ENCODE data around the gene RAD51B. TPM values are rescaled to one million over a fixed set of nuclear protein-coding genes. Genes with fewer than 3 reads are reported as not detected.

Gene RAD51B
- total and polyA plus RNA-seq, 4 donors, result 2.5 to 95.0 (median 9.6) TPM

DNA sequence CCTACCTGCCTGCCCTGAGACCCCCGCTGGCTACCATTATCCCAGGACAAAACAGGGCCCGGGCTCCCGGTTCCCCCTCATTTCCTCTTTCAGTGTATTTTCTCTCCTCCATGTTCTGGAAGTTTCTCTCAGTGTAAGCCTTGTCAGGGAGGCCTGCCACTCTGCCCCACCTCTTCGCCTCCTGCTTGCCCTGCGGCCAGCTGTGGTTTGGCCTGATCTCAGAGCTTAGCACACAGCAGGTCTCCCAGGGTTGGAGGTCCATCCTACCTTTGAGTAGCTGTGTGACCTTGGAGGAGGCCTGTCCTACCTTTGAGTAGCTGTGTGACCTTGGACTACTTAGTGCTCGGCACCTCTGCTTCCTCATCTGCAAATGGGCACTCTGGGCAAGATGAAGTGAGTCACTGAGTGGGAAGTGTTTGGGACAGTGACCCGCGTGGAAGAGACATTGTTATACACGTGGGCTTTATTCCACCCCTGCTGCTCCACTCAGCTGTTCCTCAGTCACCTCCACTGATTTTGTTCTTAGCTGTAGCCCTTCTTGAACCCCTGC is 760.6 kb downstream of the RAD51B start:
- H3K36me3 ChIP-seq (ENCODE audit: control insufficient read depth in 4 of 4, insufficient read depth in 4 of 4, low read length in 4 of 4), result no peaks in the 10 kb centered on the region
- no peaks in the 10 kb centered on the region for H3K27me3 ChIP-seq (ENCODE audit: control insufficient read depth in 3 of 3, insufficient read depth in 3 of 3, low read length in 2 of 3)
- H3K4me3 ChIP-seq, result no peak overlapping the region
- H3K9me3 ChIP-seq (ENCODE audit: control insufficient read depth in 4 of 4, insufficient read depth in 3 of 4, low read length in 3 of 4), result no peaks in the 10 kb centered on the region
- H3K9ac ChIP-seq (ENCODE audit: insufficient read depth in 1 of 2, low read length in 2 of 2), result no peak overlapping the region
- ATAC-seq (ENCODE audit: insufficient read depth, low FRiP score) (no peak), DNase-seq (no peak)
- H3K4me1 ChIP-seq (ENCODE audit: control insufficient read depth in 5 of 5, insufficient read depth in 5 of 5, low read length in 5 of 5), result peaks cover 0 to 15% (median 7%) of the 10 kb centered on the region in 5 donors
- 84 to 85% methylated on average over 9 of the region's 9 CpGs for WGBS, 2 donors
- H3K27ac ChIP-seq (ENCODE audit: low read depth in 1 of 2, low read length in 1 of 2), result no peak overlapping the region
- TF ChIP-seq, protein P1, sequence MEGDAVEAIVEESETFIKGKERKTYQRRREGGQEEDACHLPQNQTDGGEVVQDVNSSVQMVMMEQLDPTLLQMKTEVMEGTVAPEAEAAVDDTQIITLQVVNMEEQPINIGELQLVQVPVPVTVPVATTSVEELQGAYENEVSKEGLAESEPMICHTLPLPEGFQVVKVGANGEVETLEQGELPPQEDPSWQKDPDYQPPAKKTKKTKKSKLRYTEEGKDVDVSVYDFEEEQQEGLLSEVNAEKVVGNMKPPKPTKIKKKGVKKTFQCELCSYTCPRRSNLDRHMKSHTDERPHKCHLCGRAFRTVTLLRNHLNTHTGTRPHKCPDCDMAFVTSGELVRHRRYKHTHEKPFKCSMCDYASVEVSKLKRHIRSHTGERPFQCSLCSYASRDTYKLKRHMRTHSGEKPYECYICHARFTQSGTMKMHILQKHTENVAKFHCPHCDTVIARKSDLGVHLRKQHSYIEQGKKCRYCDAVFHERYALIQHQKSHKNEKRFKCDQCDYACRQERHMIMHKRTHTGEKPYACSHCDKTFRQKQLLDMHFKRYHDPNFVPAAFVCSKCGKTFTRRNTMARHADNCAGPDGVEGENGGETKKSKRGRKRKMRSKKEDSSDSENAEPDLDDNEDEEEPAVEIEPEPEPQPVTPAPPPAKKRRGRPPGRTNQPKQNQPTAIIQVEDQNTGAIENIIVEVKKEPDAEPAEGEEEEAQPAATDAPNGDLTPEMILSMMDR (IDR thresholded peaks at IDR 0.05; ENCODE audit: control extremely low read depth, extremely low read depth), result no peak

DNA sequence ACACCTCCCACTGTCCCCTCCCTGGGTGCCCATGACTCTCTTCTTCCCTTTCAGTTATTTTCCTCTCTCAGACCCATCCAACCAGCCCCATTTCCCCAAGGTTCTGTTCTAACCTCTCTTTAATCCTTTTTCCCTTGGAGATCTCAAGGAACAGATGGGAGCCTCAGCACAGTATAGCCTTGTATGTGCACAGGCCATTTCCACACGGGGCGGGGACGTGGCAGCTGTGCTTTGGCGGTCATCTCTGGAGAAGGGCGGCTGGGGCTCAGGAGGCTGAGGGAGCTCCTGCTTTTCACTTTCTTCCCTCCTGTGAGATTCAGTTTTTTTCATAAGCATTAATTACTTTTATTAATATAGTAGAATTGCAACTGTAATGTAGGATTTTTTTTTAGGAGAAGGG is 761.1 kb downstream of the RAD51B start:
- Histone ChIP-seq H3K9me3 (ENCODE audit: control insufficient read depth in 4 of 4, insufficient read depth in 3 of 4, low read length in 3 of 4) (no peaks in the 10 kb centered on the region), H3K27me3 (ENCODE audit: control insufficient read depth in 3 of 3, insufficient read depth in 3 of 3, low read length in 2 of 3) (no peaks in the 10 kb centered on the region), H3K27ac (ENCODE audit: low read depth in 1 of 2, low read length in 1 of 2) (no peak overlapping the region), H3K4me1 (ENCODE audit: control insufficient read depth in 5 of 5, insufficient read depth in 5 of 5, low read length in 5 of 5) (peaks cover 0 to 12% (median 4%) of the 10 kb centered on the region in 5 donors), H3K4me3 (no peak overlapping the region), H3K36me3 (ENCODE audit: control insufficient read depth in 4 of 4, insufficient read depth in 4 of 4, low read length in 4 of 4) (no peaks in the 10 kb centered on the region), H3K9ac (ENCODE audit: insufficient read depth in 1 of 2, low read length in 2 of 2) (no peak overlapping the region)
- DNase-seq (peak in 1 of 3 donors; percentile 55), ATAC-seq (ENCODE audit: insufficient read depth, low FRiP score) (no peak)
- 89 to 93% methylated on average over 5 of the region's 5 CpGs for WGBS, 2 donors
- TF ChIP-seq, protein P1 (IDR thresholded peaks at IDR 0.05; ENCODE audit: control extremely low read depth, extremely low read depth), result no peak

DNA sequence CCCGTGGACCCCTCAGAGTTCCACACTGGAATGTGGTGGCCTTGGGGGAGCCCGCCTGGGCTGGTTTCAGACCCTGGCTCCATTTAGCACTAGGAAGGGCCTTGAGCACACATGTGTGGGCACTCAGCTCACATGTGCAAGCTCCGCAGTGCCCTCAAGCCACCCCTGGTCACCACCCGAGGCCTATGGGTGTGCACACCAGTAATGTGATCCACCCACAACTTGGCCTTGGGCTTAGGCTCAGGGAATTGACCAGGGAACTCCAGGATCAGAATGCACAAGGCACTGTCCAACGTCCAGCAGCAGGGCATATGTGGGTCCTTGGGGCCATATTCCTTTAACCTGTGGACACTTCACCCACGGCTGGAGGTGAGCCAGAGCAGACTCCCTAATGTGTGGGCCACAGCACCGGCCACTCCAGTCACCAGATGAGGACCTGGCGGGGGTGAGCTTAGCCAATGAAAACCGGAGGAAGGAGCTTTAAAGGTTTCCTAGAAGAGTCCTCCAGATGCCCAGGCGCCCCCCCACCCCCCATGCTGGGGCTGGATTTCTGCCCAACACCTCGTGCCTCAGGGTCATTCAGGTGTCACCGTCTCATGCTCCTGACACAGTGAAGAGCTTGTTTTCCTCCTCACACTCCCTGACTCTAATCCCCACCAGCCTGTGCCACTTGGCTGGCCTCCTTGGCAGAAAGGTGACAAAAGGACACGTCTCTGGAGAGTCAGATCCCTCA is 764.1 kb downstream of the RAD51B start:
- TF ChIP-seq, protein P1 (IDR thresholded peaks at IDR 0.05; ENCODE audit: control extremely low read depth, extremely low read depth), result no peak
- Histone ChIP-seq H3K36me3 (ENCODE audit: control insufficient read depth in 4 of 4, insufficient read depth in 4 of 4, low read length in 4 of 4) (no peaks in the 10 kb centered on the region), H3K4me3 (no peak overlapping the region), H3K4me1 (ENCODE audit: control insufficient read depth in 5 of 5, insufficient read depth in 5 of 5, low read length in 5 of 5) (peaks cover 0 to 33% (median 5%) of the 10 kb centered on the region in 5 donors), H3K27ac (ENCODE audit: low read depth in 1 of 2, low read length in 1 of 2) (no peak overlapping the region), H3K9ac (ENCODE audit: insufficient read depth in 1 of 2, low read length in 2 of 2) (no peak overlapping the region), H3K9me3 (ENCODE audit: control insufficient read depth in 4 of 4, insufficient read depth in 3 of 4, low read length in 3 of 4) (no peaks in the 10 kb centered on the region), H3K27me3 (ENCODE audit: control insufficient read depth in 3 of 3, insufficient read depth in 3 of 3, low read length in 2 of 3) (no peaks in the 10 kb centered on the region)
- ATAC-seq (ENCODE audit: insufficient read depth, low FRiP score), result peak; percentile 45
- DNase-seq, result peak in 1 of 3 donors; percentile 41
- WGBS, 2 donors, result 76 to 81% methylated on average over 13 of the region's 13 CpGs
